IMR-90 (cell line): ENCODE results near the gene ZNF554. TPM values are rescaled to one million over a fixed set of nuclear protein-coding genes. Genes with fewer than 3 reads are reported as not detected.

ENCODE experiments used
- ATAC-seq: fragments of 200-7000 bp; cut with Tn5 transposase; 2 replicates; pipeline ENCODE4 v1.9.1; 2020; ENCODE audit warnings: low read depth, mild to moderate bottlenecking, moderate library complexity
- BruUV-seq: library from RNA; stranded (reverse); fragments of 400-500 nt; replicated peaks from 2 replicates; lab custom pipeline; 2021; lab: Mats Ljungman, UMichigan
- CTCF ChIA-PET: fragments of 300-600 bp; formaldehyde crosslinking; extraction: SDS; loops from one replicate; lab custom pipeline; 2021; ENCODE audit warnings: antibody characterized with exemption; lab: Yijun Ruan, JAX
- POLR2A ChIA-PET: fragments of 300-600 bp; sonication (Branson Sonifier 250); formaldehyde crosslinking; loops from one replicate; lab custom pipeline; 2022; ENCODE audit warnings: antibody characterized with exemption; ENCODE audit not compliant: unreplicated experiment; lab: Charles Lee
- DNase-seq: peaks from one replicate; pipeline ENCODE4 v3.0.0; 2013
- H2AFZ ChIP-seq: replicated peaks from 2 replicates; pipeline ENCODE3; 2013; ENCODE audit warnings: low read length, mild to moderate bottlenecking; ENCODE audit not compliant: poor library complexity
- H2AK5ac ChIP-seq: 2 replicates; pipeline ENCODE4 v1.6.1; 2013; ENCODE audit warnings: low read depth, low read length, inconsistent platforms
- H2AK9ac ChIP-seq: replicated peaks from 2 replicates; pipeline ENCODE3; 2013; ENCODE audit warnings: mild to moderate bottlenecking, low read depth, low read length, moderate library complexity; ENCODE audit not compliant: poor library complexity
- H2BK120ac ChIP-seq: 2 replicates; pipeline ENCODE4 v1.6.1; 2013; ENCODE audit warnings: low read depth, low read length, inconsistent platforms
- H2BK15ac ChIP-seq: 3 replicates; pipeline ENCODE4 v1.6.1; 2013; ENCODE audit warnings: low read depth, low read length, inconsistent platforms
- H2BK20ac ChIP-seq: 2 replicates; pipeline ENCODE4 v1.6.1; 2013; ENCODE audit warnings: low read depth, mild to moderate bottlenecking, inconsistent platforms, low read length, moderate library complexity
- H2BK5ac ChIP-seq: 2 replicates; pipeline ENCODE4 v1.6.1; 2013; ENCODE audit warnings: mild to moderate bottlenecking, low read depth, low read length, inconsistent platforms; ENCODE audit not compliant: poor library complexity, severe bottlenecking
- H3K14ac ChIP-seq: replicated peaks from 2 replicates; pipeline ENCODE4 v1.6.1; 2013; ENCODE audit warnings: low read depth, low read length, inconsistent platforms
- H3K18ac ChIP-seq: 2 replicates; pipeline ENCODE4 v1.6.1; 2013; ENCODE audit warnings: low read depth, low read length, control low read depth
- H3K23ac ChIP-seq: 2 replicates; pipeline ENCODE4 v1.6.1; 2013; ENCODE audit warnings: low read depth, low read length, inconsistent platforms
- H3K27ac ChIP-seq: 2 replicates; pipeline ENCODE4 v1.5.1; 2013; ENCODE audit warnings: mild to moderate bottlenecking, control low read depth, low read length; ENCODE audit not compliant: insufficient read depth
- H3K27me3 ChIP-seq: 2 replicates; pipeline ENCODE4 v1.6.1; 2013; ENCODE audit warnings: low read length; ENCODE audit not compliant: control insufficient read depth, insufficient read depth
- H3K36me3 ChIP-seq: 2 replicates; pipeline ENCODE4 v1.6.1; 2013; ENCODE audit warnings: low read length, mixed read lengths; ENCODE audit not compliant: control insufficient read depth, insufficient read depth
- H3K4ac ChIP-seq: 2 replicates; pipeline ENCODE4 v1.6.1; 2013; ENCODE audit warnings: low read depth, low read length, inconsistent platforms
- H3K4me1 ChIP-seq: 2 replicates; pipeline ENCODE4 v1.6.1; 2013; ENCODE audit warnings: low read length, mixed read lengths; ENCODE audit not compliant: control insufficient read depth, insufficient read depth
- H3K4me2 ChIP-seq: 2 replicates; pipeline ENCODE4 v1.6.1; 2013; ENCODE audit warnings: low read depth, mild to moderate bottlenecking, control low read depth, low read length, moderate library complexity
- H3K4me3 ChIP-seq: 2 replicates; pipeline ENCODE4 v1.5.1; 2013; ENCODE audit warnings: low read depth, mild to moderate bottlenecking, control low read depth, low read length, moderate library complexity; ENCODE audit not compliant: insufficient read depth
- H3K56ac ChIP-seq: 2 replicates; pipeline ENCODE4 v1.6.1; 2013; ENCODE audit warnings: low read length, inconsistent platforms; ENCODE audit not compliant: insufficient read depth; ENCODE audit errors: extremely low read depth
- H3K79me1 ChIP-seq, 2 experiments: 2 replicates each; pipeline ENCODE4 v1.6.1; 2013; ENCODE audit warnings: low read length in 2 of 2, inconsistent platforms in 1 of 2, low read depth in 1 of 2
- H3K9ac ChIP-seq: 2 replicates; pipeline ENCODE4 v1.6.1; 2013; ENCODE audit warnings: low read depth, low read length, control low read depth
- H3K9me1 ChIP-seq: 2 replicates; pipeline ENCODE4 v1.6.1; 2013; ENCODE audit warnings: low read length, inconsistent platforms; ENCODE audit not compliant: insufficient read depth
- H3K9me3 ChIP-seq: 2 replicates; pipeline ENCODE4 v1.6.1; 2013; ENCODE audit warnings: low read length; ENCODE audit not compliant: control insufficient read depth, insufficient read depth
- H4K20me1 ChIP-seq: 2 replicates; pipeline ENCODE4 v1.6.1; 2013; ENCODE audit warnings: low read length, inconsistent platforms; ENCODE audit not compliant: insufficient read depth
- H4K5ac ChIP-seq: 2 replicates; pipeline ENCODE4 v1.6.1; 2013; ENCODE audit warnings: mild to moderate bottlenecking, low read depth, low read length, control low read depth
- H4K8ac ChIP-seq, 2 experiments: 2 replicates each; pipeline ENCODE4 v1.6.1; 2013; ENCODE audit warnings: low read depth in 2 of 2, low read length in 2 of 2, control low read depth in 1 of 2, inconsistent platforms in 1 of 2
- H4K91ac ChIP-seq: 2 replicates; pipeline ENCODE4 v1.6.1; 2013; ENCODE audit warnings: low read depth, low read length, inconsistent platforms; ENCODE audit not compliant: insufficient read depth
- MAZ ChIP-seq: IDR thresholded peaks from 2 replicates; pipeline ENCODE4 v1.6.1; 2012; ENCODE audit warnings: low read depth, mild to moderate bottlenecking, low read length, improper control_type of control experiment, moderate library complexity, borderline replicate concordance
- MXI1 ChIP-seq: IDR thresholded peaks from 2 replicates; pipeline ENCODE4 v1.6.1; 2012; ENCODE audit warnings: low read depth, mild to moderate bottlenecking, low read length, moderate library complexity, borderline replicate concordance
- NFE2L2 ChIP-seq: fragments of 150-350 bp; IDR thresholded peaks from 2 replicates; pipeline ENCODE4 v1.6.1; 2016; ENCODE audit warnings: low read depth, mild to moderate bottlenecking, low read length
- POLR2A ChIP-seq: IDR thresholded peaks from 2 replicates; pipeline ENCODE4 v1.6.1; 2012; ENCODE audit warnings: mild to moderate bottlenecking, low read depth, low read length
- RAD21 ChIP-seq: IDR thresholded peaks from 2 replicates; pipeline ENCODE4 v1.6.1; 2012; ENCODE audit warnings: low read length, improper control_type of control experiment
- RFX5 ChIP-seq: IDR thresholded peaks from 2 replicates; pipeline ENCODE4 v1.8.0; 2012; ENCODE audit warnings: low read depth, mild to moderate bottlenecking, low read length, moderate library complexity
- SMC3 ChIP-seq: fragments of 150-350 bp; IDR thresholded peaks from 2 replicates; pipeline ENCODE4 v1.6.1; 2016; ENCODE audit warnings: low read depth, mild to moderate bottlenecking, antibody characterized with exemption, low read length, moderate library complexity
- WGBS, 2 experiments: methylation state at CpG; one replicate each; pipeline versions ENCODE4 v1.1.5 to v1.1.7; 2013; ENCODE audit warnings: missing lambda C conversion rate in 2 of 2; ENCODE audit not compliant: insufficient read length in 1 of 2; ENCODE audit errors: extremely low coverage in 2 of 2; 5-methylcytosine and 5-hydroxymethylcytosine counted together
- dilution Hi-C: fragments of 300-500 bp; cut with HindIII; formaldehyde crosslinking; loops from one replicate; pipeline ENCODE4 v1.14.3; 2018; ENCODE audit warnings: low sequenced_read_pairs; ENCODE audit not compliant: unreplicated experiment
- in situ Hi-C: fragments of 300-500 bp; cut with MboI; formaldehyde crosslinking; loops from 3 replicates; pipeline ENCODE4 v1.14.3; 2019; ENCODE audit warnings: low sequenced_read_pairs, inconsistent platforms, mixed read lengths
- intact Hi-C: fragments of 100-400 bp; cut with micrococcal nuclease; formaldehyde crosslinking; loops from 2 replicates; pipeline ENCODE4 v1.10.0; 2022
- polyA plus RNA-seq, 3 experiments: library from polyadenylated mRNA; depleted of rRNA; stranded (reverse); fragments of >200 nt; gene quantifications; 2 replicates each; pipeline ENCODE4 v1.2.3, GENCODE V29; 2012; ENCODE audit warnings: low replicate concordance in 1 of 3
- total RNA-seq: library from RNA; depleted of rRNA; stranded (reverse); fragments of >200 nt; gene quantifications from 2 replicates; pipeline ENCODE4 v1.2.3, GENCODE V29; 2012
- TF ChIP-seq, protein P1 (sequence below): fragments of 150-350 bp; IDR thresholded peaks from 2 replicates; pipeline ENCODE4 v1.6.1; 2017; ENCODE audit warnings: mild to moderate bottlenecking, antibody characterized with exemption, low read length, low read depth

The ZNF554 gene
- total and polyA plus RNA-seq, 2 of the 4 experiments (the other 2 are of a cell fraction) = 1.5 to 3.0 TPM

DNA sequence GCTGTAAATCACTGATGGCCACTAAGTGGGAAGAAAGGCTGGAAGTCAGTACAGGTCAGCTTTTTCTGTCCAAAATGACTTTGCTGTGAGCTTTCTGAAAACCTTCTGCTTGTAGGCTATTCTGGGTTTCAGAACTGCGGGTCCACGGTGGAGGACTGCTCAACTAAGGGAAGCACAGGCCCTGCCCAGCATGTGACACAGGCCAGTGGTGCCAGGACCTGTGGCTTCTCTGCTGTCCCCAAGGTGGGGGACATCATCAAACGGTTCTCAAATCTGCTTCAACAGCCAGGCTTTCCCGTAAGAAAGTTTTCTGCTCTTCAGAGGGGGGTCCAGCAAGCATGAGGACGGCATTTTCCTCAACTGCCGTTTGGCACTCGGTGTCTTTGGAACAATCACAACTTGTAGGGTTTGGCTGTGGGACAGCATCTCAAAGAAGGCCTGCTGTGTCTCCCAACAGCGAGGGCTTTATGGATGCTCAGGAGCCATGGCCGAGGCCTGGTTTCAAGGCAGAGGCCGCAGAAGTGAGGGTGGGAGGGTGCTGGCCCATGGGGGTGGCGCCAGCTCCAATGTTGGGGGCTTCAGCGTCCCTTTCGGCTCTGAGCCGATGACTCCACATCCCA, 40.4 kb upstream of the ZNF554 start:
- dilution Hi-C loops = no loop called here
- Histone ChIP-seq H3K14ac (no peak overlapping the region), H3K4me1 (peaks cover 4% of the 10 kb centered on the region; the same call in 1 of the 2 replicates), H3K27me3 (no peaks in the 10 kb centered on the region), H2BK5ac (no peak overlapping the region), H3K4me3 (no peak overlapping the region), H3K9me3 (no peaks in the 10 kb centered on the region), H3K9me1 (peaks cover 6% of the 10 kb centered on the region; the same call in 1 of the 2 replicates), H3K36me3 (peaks cover 6% of the 10 kb centered on the region), H3K4me2 (no peak overlapping the region), H3K4ac (no peak overlapping the region), H2BK120ac (no peak overlapping the region), H4K20me1 (peaks cover 78% of the 10 kb centered on the region), H4K5ac (no peak overlapping the region), H2AK9ac (no peak overlapping the region), H4K8ac (no peak overlapping the region), H3K23ac (no peak overlapping the region), H3K18ac (no peak overlapping the region), H3K79me1 (peaks cover 5 to 77% of the 10 kb centered on the region in 2 experiments; a peak in 2 of 4 replicates), H4K91ac (no peak overlapping the region), H3K27ac (no peak overlapping the region), H2BK15ac (no peak overlapping the region), H3K56ac (no peak overlapping the region), H2AK5ac (no peak overlapping the region), H2BK20ac (no peak overlapping the region), H2AFZ (no peak overlapping the region), H3K9ac (no peak overlapping the region)
- BruUV-seq = no TSS peak
- intact Hi-C loops = no loop called here
- DNase-seq = no peak
- no peak for TF ChIP-seq POLR2A
- no peak for TF ChIP-seq MAZ
- no peak for TF ChIP-seq MXI1
- no peak for TF ChIP-seq SMC3
- TF ChIP-seq, protein P1, sequence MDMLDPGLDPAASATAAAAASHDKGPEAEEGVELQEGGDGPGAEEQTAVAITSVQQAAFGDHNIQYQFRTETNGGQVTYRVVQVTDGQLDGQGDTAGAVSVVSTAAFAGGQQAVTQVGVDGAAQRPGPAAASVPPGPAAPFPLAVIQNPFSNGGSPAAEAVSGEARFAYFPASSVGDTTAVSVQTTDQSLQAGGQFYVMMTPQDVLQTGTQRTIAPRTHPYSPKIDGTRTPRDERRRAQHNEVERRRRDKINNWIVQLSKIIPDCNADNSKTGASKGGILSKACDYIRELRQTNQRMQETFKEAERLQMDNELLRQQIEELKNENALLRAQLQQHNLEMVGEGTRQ = no peak
- no peak for TF ChIP-seq RAD21
- TF ChIP-seq RFX5 = no peak
- TF ChIP-seq NFE2L2 = no peak
- POLR2A ChIA-PET = no interaction called here
- 84% methylated on average over 7 of the region's 14 CpGs; no CpG with 5 or more reads in 1 of the 2 experiments for WGBS, 2 experiments
- ATAC-seq = no peak
- CTCF ChIA-PET = no interaction called here
- in situ Hi-C loops = no loop called here
